K562 treated with DMSO at 1 percent for 24 hours (cell line): ENCODE measurements around the gene NOP14. TPM values are rescaled to one million over a fixed set of nuclear protein-coding genes. Genes with fewer than 3 reads are reported as not detected.

Experiments
- total RNA-seq: library from RNA; unstranded; fragments of 300-600 nt; gene quantifications from 2 replicates; pipeline ENCODE4 v1.2.3, GENCODE V29; 2022; ENCODE audit warnings: low read depth; ENCODE audit not compliant: insufficient read depth

The NOP14 gene
- 28.3 and 29.2 TPM in 2 replicates for total RNA-seq

GRCh38 chr4:2963175-2963965 is at the start of gene NOP14, which contains the start of gene GRK4:
TSS of gene NOP14 (minus strand) at chr4:2963406. CDS start at chr4:2963319, 87 bp downstream.
TSS of gene GRK4 (plus strand) at chr4:2963571. CDS start at chr4:2964071, 500 bp downstream.

Other genes with a start within 250 kb of the NOP14 start
- 50.4 and 51.5 TPM in 2 replicates for gene TNIP2, start 207.1 kb downstream of the NOP14 start, total RNA-seq
- gene SH3BP2, start 170.3 kb downstream of the NOP14 start, total RNA-seq: 17.7 and 19.0 TPM in 2 replicates
- gene ADD1, start 119.6 kb downstream of the NOP14 start, total RNA-seq: 122 and 144 TPM in 2 replicates
- 3.9 and 4.1 TPM in 2 replicates for gene GRK4, start 165 bp upstream of the NOP14 start, total RNA-seq
- gene HTT-AS, start 111.1 kb upstream of the NOP14 start, total RNA-seq: not detected in 2 replicates
- 18.6 and 21.1 TPM in 2 replicates for gene HTT, start 111.3 kb upstream of the NOP14 start, total RNA-seq